ENCODE data around the gene DNHD1.

Gene DNHD1

GRCh38 chr11:6614446-6614845, 117.4 kb downstream of the DNHD1 start:
- DNase-seq = no peak

- DNase-seq = no peak
Observed at GRCh38 chr11:6615046-6615445, 118.0 kb downstream of the DNHD1 start.

GRCh38 chr11:6615882-6616585, 119.0 kb downstream of the DNHD1 start:
- no peak for DNase-seq

GRCh38 chr11:6616596-6617250, 119.6 kb downstream of the DNHD1 start:
- DNase-seq = no peak

- DNase-seq = peak; percentile 37
Observed at GRCh38 chr11:6617315-6617781, 120.3 kb downstream of the DNHD1 start.

GRCh38 chr11:6618117-6619003, 121.3 kb downstream of the DNHD1 start:
- DNase-seq = peak; percentile 74

- peak; percentile 91 for DNase-seq
Observed at GRCh38 chr11:6619004-6619745, 122.1 kb downstream of the DNHD1 start, which contains the start of gene TPP1. TPP1 (minus strand) TSS chr11:6619422; CDS start chr11:6619400, 22 bp downstream.

- DNase-seq = no peak
Observed at GRCh38 chr11:6620636-6621035, 123.6 kb downstream of the DNHD1 start.
